ENCODE data around the gene SBK2. TPM values are rescaled to one million over a fixed set of nuclear protein-coding genes. Genes with fewer than 3 reads are reported as not detected.

The SBK2 gene
- total and polyA plus RNA-seq, 2 donors (not counting 3 experiments of a cell fraction or from before 2014, with no cell fraction given) = not detected

GRCh38 chr19:55481794-55482155, 55.2 kb downstream of the SBK2 start:
- H3K79me2 ChIP-seq (ENCODE audit: control insufficient read depth, insufficient read depth, low read length) = peaks cover 19% of the 10 kb centered on the region
- no peak for FAIRE-seq
- no peak overlapping the region for H2AFZ ChIP-seq (ENCODE audit: low read depth, low read length)
- no peaks in the 10 kb centered on the region for H3K9me1 ChIP-seq (replicated peaks; ENCODE audit: control insufficient read depth, extremely low read depth, insufficient read depth, low read length)
- no peak overlapping the region for H3K4me3 ChIP-seq (replicated peaks in 1 of 3; ENCODE audit: insufficient read depth in 1 of 3, low read depth in 1 of 3, low read length in 3 of 3)
- H3K27me3 ChIP-seq (ENCODE audit: control insufficient read depth in 2 of 2, insufficient read depth in 2 of 2, low read length in 2 of 2) = no peaks in the 10 kb centered on the region
- DNase-seq (ENCODE audit: low read depth, low spot score) = no peak
- no peak overlapping the region for H3K27ac ChIP-seq (ENCODE audit: insufficient read depth, low read depth, low read length)
- CTCF ChIA-PET = interaction anchor here (0.6 to 1.4 kb wide), 2 partner anchors 15 to 16 kb away, joined by 4 to 5 read pairs; no protein-coding TSS in a partner anchor
- no peaks in the 10 kb centered on the region for H3K9me3 ChIP-seq (replicated peaks; ENCODE audit: control insufficient read depth, insufficient read depth, low read length)
- H4K20me1 ChIP-seq (replicated peaks; ENCODE audit: control insufficient read depth, extremely low read depth, insufficient read depth, low read length) = no peaks in the 10 kb centered on the region
- no peak for TF ChIP-seq JUN (IDR thresholded peaks at IDR 0.05; ENCODE audit: borderline replicate concordance, insufficient read depth, insufficient read length, low read depth)
- TF ChIP-seq EZH2 (IDR thresholded peaks at IDR 0.05; ENCODE audit: borderline replicate concordance, low read depth, low read length, severe bottlenecking) = no peak
- TF ChIP-seq FOS (IDR thresholded peaks at IDR 0.05; ENCODE audit: borderline replicate concordance, insufficient read depth, low read length) = no peak
- no peak for TF ChIP-seq GATA2 (IDR thresholded peaks at IDR 0.05; ENCODE audit: insufficient read depth, insufficient read length, low read depth, low read length)
- no peak for TF ChIP-seq POLR2AphosphoS5 (IDR thresholded peaks at IDR 0.05; ENCODE audit: insufficient read depth, low read depth, low read length)
- TF ChIP-seq MYC (IDR thresholded peaks at IDR 0.05; ENCODE audit: low read depth, low read length) = no peak
- TF ChIP-seq CTCF (IDR thresholded peaks at IDR 0.05; ENCODE audit: extremely low read depth in 1 of 2, insufficient read depth in 1 of 2, low read depth in 1 of 2, low read length in 2 of 2) = no peak
- no peak for TF ChIP-seq MAX (IDR thresholded peaks at IDR 0.05; ENCODE audit: insufficient read depth, insufficient read length)
- TF ChIP-seq POLR2A (IDR thresholded peaks at IDR 0.05; ENCODE audit: low read depth, low read length) = no peak
- dilution Hi-C loops (cut with MboI; ENCODE audit: extremely low pct_ligation_motif_present, low sequenced_read_pairs) (no loop called here), intact Hi-C loops (cut with micrococcal nuclease) (no loop called here)
- H3K36me3 ChIP-seq (ENCODE audit: control insufficient read depth in 2 of 2, extremely low read depth in 1 of 2, insufficient read depth in 2 of 2, low read length in 2 of 2) = peaks cover 0 to 3% of the 10 kb centered on the region in 2 experiments
- H3K4me2 ChIP-seq (ENCODE audit: insufficient read depth, low read length) = no peak overlapping the region
- POLR2A ChIA-PET = no interaction called here
- H3K9ac ChIP-seq (replicated peaks; ENCODE audit: extremely low read depth, insufficient read depth, low read length) = no peak overlapping the region
- no TSS peak for BruUV-seq (replicated peaks)
- H3K4me1 ChIP-seq (ENCODE audit: control insufficient read depth, extremely low read depth, insufficient read depth, low read length) = peaks cover 23% of the 10 kb centered on the region

Data from endothelial cell of umbilical vein (primary cell).